OCI-LY3 (cell line): ENCODE results near the gene AKAP1.

Experiments
- H2AFZ ChIP-seq: fragments of 200-600, 300-600 bp; shearing (Covaris generic); 2 replicates; pipeline ENCODE4 v1.6.0; 2014; ENCODE audit warnings: antibody characterized with exemption, low read depth, low read length
- H3K27ac ChIP-seq: fragments of 200-600, 300-600 bp; sonication (generic); 2 replicates; pipeline ENCODE4 v1.5.1; 2014; ENCODE audit warnings: mild to moderate bottlenecking, low read length, moderate library complexity, mixed read lengths
- H3K27me3 ChIP-seq: fragments of 200-600, 300-600 bp; sonication (generic); 2 replicates; pipeline ENCODE4 v1.6.1; 2014; ENCODE audit warnings: low read depth, low read length, mixed read lengths
- H3K36me3 ChIP-seq: fragments of 200-600, 300-600 bp; sonication (generic); replicated peaks from 2 replicates; pipeline ENCODE3; 2014; ENCODE audit warnings: low read depth, low read length, mixed read lengths
- H3K4me1 ChIP-seq: fragments of 300-600, 200-600 bp; sonication (generic); 2 replicates; pipeline ENCODE4 v1.6.1; 2014; ENCODE audit warnings: low read length, mixed read lengths
- H3K4me2 ChIP-seq: fragments of 200-600, 300-600 bp; sonication (generic); 2 replicates; pipeline ENCODE4 v1.6.1; 2014; ENCODE audit warnings: low read length, mixed read lengths
- H3K4me3 ChIP-seq: fragments of 300-600, 200-600 bp; sonication (generic); 2 replicates; pipeline ENCODE4 v1.5.1; 2014; ENCODE audit warnings: antibody characterized with exemption, mild to moderate bottlenecking, low read length, moderate library complexity
- H3K79me2 ChIP-seq: fragments of 300-600, 200-600 bp; shearing (Covaris generic); 2 replicates; pipeline ENCODE4 v1.6.1; 2014; ENCODE audit warnings: mild to moderate bottlenecking, low read length, mixed read lengths
- H3K9ac ChIP-seq: fragments of 300-600, 200-600 bp; shearing (Covaris generic); 2 replicates; pipeline ENCODE4 v1.6.0; 2014; ENCODE audit warnings: mild to moderate bottlenecking, low read length, moderate library complexity
- H3K9me3 ChIP-seq: fragments of 200-600, 300-600 bp; shearing (Covaris generic); 2 replicates; pipeline ENCODE4 v1.6.1; 2014; ENCODE audit warnings: low read length, mixed read lengths; ENCODE audit not compliant: insufficient read depth
- H4K20me1 ChIP-seq: fragments of 200-600, 300-600 bp; sonication (generic); 2 replicates; pipeline ENCODE4 v1.6.1; 2016; ENCODE audit warnings: low read length, mixed read lengths; ENCODE audit not compliant: insufficient read depth
- EZH2phosphoT487 ChIP-seq: fragments of 200-600 bp; shearing (Covaris generic); IDR thresholded peaks from 2 replicates; pipeline ENCODE4 v1.6.1; 2018; ENCODE audit warnings: antibody characterized with exemption, mixed run types, low read depth
- TF ChIP-seq, protein P1 (sequence below): fragments of 200-600, 300-600 bp; sonication (generic); IDR thresholded peaks from 2 replicates; pipeline ENCODE4 v1.5.1; 2014; ENCODE audit warnings: antibody characterized with exemption, low read length, low read depth

The AKAP1 gene

DNA sequence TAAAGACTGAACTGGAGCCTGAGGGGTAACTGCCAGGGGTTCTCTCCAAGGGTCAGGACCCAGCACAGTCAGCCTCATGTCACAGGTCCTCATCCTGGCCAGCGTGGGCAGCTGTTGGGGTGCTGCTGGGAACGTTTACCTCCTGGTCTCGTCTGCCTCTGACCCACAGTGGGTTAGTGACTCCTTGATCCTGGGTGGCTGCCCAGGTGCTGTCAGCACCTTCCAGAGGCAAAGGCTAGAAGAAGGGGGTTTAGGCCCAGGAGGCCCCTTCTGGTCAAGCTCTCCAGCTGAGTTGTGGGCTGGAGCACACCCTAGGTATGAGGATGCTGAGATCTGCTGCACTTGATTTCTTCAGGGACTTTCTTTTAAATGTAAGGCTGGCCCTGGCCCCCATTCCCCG lies 30.3 kb downstream of the AKAP1 start:
- H3K9ac ChIP-seq, result no peak overlapping the region
- no peaks in the 10 kb centered on the region for H3K27me3 ChIP-seq
- no peaks in the 10 kb centered on the region for H3K9me3 ChIP-seq
- no peaks in the 10 kb centered on the region for H3K79me2 ChIP-seq
- H3K27ac ChIP-seq, result no peak overlapping the region
- no peak overlapping the region for H3K4me3 ChIP-seq
- H3K36me3 ChIP-seq, result peaks cover 40% of the 10 kb centered on the region
- no peak overlapping the region for H3K4me2 ChIP-seq
- H4K20me1 ChIP-seq, result no peaks in the 10 kb centered on the region
- H3K4me1 ChIP-seq, result no peaks in the 10 kb centered on the region
- H2AFZ ChIP-seq, result no peak overlapping the region
- no peak for TF ChIP-seq EZH2phosphoT487
- TF ChIP-seq, protein P1, sequence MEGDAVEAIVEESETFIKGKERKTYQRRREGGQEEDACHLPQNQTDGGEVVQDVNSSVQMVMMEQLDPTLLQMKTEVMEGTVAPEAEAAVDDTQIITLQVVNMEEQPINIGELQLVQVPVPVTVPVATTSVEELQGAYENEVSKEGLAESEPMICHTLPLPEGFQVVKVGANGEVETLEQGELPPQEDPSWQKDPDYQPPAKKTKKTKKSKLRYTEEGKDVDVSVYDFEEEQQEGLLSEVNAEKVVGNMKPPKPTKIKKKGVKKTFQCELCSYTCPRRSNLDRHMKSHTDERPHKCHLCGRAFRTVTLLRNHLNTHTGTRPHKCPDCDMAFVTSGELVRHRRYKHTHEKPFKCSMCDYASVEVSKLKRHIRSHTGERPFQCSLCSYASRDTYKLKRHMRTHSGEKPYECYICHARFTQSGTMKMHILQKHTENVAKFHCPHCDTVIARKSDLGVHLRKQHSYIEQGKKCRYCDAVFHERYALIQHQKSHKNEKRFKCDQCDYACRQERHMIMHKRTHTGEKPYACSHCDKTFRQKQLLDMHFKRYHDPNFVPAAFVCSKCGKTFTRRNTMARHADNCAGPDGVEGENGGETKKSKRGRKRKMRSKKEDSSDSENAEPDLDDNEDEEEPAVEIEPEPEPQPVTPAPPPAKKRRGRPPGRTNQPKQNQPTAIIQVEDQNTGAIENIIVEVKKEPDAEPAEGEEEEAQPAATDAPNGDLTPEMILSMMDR, result no peak

DNA sequence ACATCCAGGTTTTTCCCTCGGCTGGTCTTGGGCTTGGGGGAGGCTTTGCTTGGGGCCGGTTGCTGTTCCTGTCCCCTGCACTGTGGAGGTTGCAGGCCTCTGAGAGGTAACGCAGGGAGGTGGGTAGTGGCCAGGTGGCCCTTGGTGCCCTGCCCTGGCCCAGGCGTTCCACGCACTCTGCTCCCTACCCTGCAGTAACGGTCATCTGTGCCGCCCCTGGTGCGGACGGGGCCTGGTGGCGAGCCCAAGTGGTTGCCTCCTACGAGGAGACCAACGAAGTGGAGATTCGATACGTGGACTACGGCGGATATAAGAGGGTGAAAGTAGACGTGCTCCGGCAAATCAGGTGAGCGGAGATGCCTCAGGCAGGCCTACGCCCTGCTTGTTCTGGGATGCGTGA lies 30.9 kb downstream of the AKAP1 start:
- Histone ChIP-seq H3K9me3 (no peaks in the 10 kb centered on the region), H3K79me2 (no peaks in the 10 kb centered on the region), H4K20me1 (no peaks in the 10 kb centered on the region), H3K27me3 (no peaks in the 10 kb centered on the region), H3K9ac (no peak overlapping the region), H3K4me1 (no peaks in the 10 kb centered on the region), H3K4me2 (no peak overlapping the region), H3K4me3 (no peak overlapping the region), H2AFZ (no peak overlapping the region), H3K27ac (no peak overlapping the region), H3K36me3 (peaks cover 45% of the 10 kb centered on the region)
- TF ChIP-seq, protein P1, result no peak
- no peak for TF ChIP-seq EZH2phosphoT487

DNA sequence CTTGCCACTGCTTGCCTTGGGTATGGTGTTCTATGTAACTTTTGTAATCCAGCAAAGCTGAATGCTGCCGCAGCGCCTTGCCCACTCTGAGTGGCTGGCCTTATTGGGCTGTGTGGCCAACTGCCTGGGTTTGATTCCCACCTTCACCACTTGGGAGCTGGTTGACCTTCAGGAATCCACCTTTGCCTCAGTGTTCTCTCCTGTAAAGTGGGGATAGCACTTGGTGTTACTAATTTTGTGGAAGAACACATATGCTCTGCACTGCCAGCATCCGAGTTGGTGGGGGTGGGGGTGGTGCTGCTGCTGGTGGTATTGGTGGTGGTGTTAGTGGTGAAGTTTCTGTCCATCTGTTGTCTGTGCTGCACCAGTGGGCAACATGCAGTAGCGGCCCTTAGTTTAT lies 32.8 kb downstream of the AKAP1 start:
- no peak for TF ChIP-seq EZH2phosphoT487
- TF ChIP-seq, protein P1, result no peak
- H3K27me3 ChIP-seq, result no peaks in the 10 kb centered on the region
- no peaks in the 10 kb centered on the region for H3K9me3 ChIP-seq
- no peak overlapping the region for H3K27ac ChIP-seq
- peaks cover 40% of the 10 kb centered on the region for H3K36me3 ChIP-seq
- no peak overlapping the region for H2AFZ ChIP-seq
- H3K9ac ChIP-seq, result no peak overlapping the region
- H3K4me1 ChIP-seq, result no peaks in the 10 kb centered on the region
- H3K4me2 ChIP-seq, result no peak overlapping the region
- H3K79me2 ChIP-seq, result no peaks in the 10 kb centered on the region
- no peak overlapping the region for H3K4me3 ChIP-seq
- no peaks in the 10 kb centered on the region for H4K20me1 ChIP-seq

DNA sequence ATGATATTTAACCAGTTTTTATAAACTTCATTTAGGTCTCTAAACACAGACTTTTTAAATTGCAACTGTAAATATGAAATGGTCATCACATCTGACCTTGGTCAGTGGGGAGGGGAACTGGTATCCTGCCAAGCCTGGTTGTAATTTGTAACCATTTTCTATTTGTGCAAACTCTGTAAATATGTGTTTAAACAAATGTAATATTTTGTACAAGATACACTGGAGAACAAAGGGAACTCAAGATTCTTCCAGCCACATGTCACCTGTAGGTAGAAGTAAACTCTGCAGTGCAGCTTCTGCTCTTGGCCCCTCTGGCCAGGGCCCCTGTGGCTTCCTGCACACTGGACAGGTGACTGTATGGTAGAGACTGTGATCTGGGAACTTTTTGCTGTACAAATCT lies 35.8 kb downstream of the AKAP1 start:
- Histone ChIP-seq H3K36me3 (peaks cover 30% of the 10 kb centered on the region), H3K9ac (no peak overlapping the region), H2AFZ (no peak overlapping the region), H3K4me1 (no peaks in the 10 kb centered on the region), H3K27ac (no peak overlapping the region), H4K20me1 (no peaks in the 10 kb centered on the region), H3K4me2 (no peak overlapping the region), H3K4me3 (no peak overlapping the region), H3K79me2 (no peaks in the 10 kb centered on the region), H3K9me3 (no peaks in the 10 kb centered on the region), H3K27me3 (no peaks in the 10 kb centered on the region)
- no peak for TF ChIP-seq EZH2phosphoT487
- TF ChIP-seq, protein P1, result no peak
